Chondrocyte (in vitro differentiated cells): ENCODE data around the gene PHF21B. TPM values are rescaled to one million over a fixed set of nuclear protein-coding genes. Genes with fewer than 3 reads are reported as not detected.

ENCODE experiments used
- DNase-seq: peaks from one replicate; pipeline ENCODE4 v3.0.0; 2021; ENCODE audit warnings: mixed read lengths, low spot score
- H3K27ac Mint-ChIP-seq: one replicate; pipeline ENCODE4 v1.8.0; 2021; ENCODE audit warnings: mild to moderate bottlenecking, moderate library complexity, mixed read lengths; ENCODE audit not compliant: unreplicated experiment
- H3K27me3 Mint-ChIP-seq: 2 replicates; pipeline ENCODE4 v1.8.0; 2021; ENCODE audit warnings: low read depth, mixed read lengths
- H3K36me3 Mint-ChIP-seq: 2 replicates; pipeline ENCODE4 v1.8.0; 2021; ENCODE audit warnings: low read depth, mixed read lengths
- H3K4me1 Mint-ChIP-seq: 2 replicates; pipeline ENCODE4 v1.8.0; 2021; ENCODE audit warnings: low read depth, mild to moderate bottlenecking, mixed read lengths
- H3K4me3 Mint-ChIP-seq: one replicate; pipeline ENCODE4 v1.8.0; 2021; ENCODE audit warnings: mild to moderate bottlenecking, moderate library complexity, mixed read lengths; ENCODE audit not compliant: unreplicated experiment
- H3K9me3 Mint-ChIP-seq: 2 replicates; pipeline ENCODE4 v1.8.0; 2021; ENCODE audit warnings: low read depth, mixed read lengths
- total RNA-seq: library from RNA; stranded (reverse); gene quantifications from 3 replicates; pipeline ENCODE4 v1.2.1, GENCODE V29; 2021
- TF ChIP-seq, protein P1 (sequence below): fragments of 200-600 bp; sonication (generic); IDR thresholded peaks from 2 replicates; pipeline ENCODE4 v1.5.0; 2021; ENCODE audit warnings: antibody characterized with exemption, mild to moderate bottlenecking, moderate library complexity

PHF21B gene
- total RNA-seq, 1 donor from 2014 or later = 0.82 TPM

DNA sequence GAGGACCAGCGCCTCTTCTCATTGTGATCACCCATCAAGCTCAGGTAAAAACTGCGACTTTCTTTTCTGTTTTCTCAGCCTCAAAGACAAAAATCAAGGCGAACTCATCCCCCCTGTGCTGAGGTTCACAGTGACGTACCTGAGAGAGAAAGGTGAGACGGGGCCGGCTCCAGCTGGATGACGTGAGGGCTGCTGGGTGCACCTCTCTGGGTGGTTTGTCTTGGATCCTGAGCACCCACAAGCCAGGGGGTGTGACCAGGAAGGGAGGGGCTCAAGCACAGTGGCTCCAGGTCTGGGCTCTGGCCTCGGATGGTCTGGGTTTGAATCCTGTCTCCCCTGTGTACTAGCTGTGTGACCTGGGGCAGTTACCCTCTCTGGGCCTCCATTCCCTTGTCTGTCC lies 164.6 kb downstream of the PHF21B start:
- Mint-ChIP-seq H3K36me3 (no peaks in the 10 kb centered on the region), H3K4me3 (no peak overlapping the region), H3K27me3 (peaks cover 10% of the 10 kb centered on the region), H3K27ac (no peak overlapping the region), H3K9me3 (peaks cover 10% of the 10 kb centered on the region), H3K4me1 (no peaks in the 10 kb centered on the region)
- no peak for DNase-seq
- TF ChIP-seq, protein P1, sequence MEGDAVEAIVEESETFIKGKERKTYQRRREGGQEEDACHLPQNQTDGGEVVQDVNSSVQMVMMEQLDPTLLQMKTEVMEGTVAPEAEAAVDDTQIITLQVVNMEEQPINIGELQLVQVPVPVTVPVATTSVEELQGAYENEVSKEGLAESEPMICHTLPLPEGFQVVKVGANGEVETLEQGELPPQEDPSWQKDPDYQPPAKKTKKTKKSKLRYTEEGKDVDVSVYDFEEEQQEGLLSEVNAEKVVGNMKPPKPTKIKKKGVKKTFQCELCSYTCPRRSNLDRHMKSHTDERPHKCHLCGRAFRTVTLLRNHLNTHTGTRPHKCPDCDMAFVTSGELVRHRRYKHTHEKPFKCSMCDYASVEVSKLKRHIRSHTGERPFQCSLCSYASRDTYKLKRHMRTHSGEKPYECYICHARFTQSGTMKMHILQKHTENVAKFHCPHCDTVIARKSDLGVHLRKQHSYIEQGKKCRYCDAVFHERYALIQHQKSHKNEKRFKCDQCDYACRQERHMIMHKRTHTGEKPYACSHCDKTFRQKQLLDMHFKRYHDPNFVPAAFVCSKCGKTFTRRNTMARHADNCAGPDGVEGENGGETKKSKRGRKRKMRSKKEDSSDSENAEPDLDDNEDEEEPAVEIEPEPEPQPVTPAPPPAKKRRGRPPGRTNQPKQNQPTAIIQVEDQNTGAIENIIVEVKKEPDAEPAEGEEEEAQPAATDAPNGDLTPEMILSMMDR = no peak

DNA sequence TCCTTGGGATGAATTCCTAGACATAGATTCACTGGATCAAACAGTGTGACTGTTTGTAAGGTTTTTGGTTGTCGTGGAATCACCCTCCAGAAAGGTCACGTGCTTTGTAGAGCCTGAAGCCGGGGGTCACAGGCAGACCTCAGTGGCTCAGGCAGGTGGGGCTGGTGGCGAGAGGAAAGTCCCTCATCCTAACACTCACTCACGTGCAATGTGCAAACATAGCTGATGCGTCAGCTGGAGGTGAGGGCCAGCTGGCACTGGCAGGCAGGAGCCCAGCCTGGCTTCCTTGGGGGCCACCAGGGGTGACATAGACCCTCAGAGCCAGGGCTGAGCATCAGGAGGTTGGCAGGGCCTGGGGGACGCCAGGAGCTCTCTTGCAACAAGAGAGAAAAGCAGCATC lies 167.4 kb downstream of the PHF21B start:
- Mint-ChIP-seq H3K9me3 (peaks cover 10% of the 10 kb centered on the region), H3K4me3 (no peak overlapping the region), H3K36me3 (no peaks in the 10 kb centered on the region), H3K27me3 (peaks cover 19% of the 10 kb centered on the region), H3K4me1 (peaks cover 2% of the 10 kb centered on the region), H3K27ac (no peak overlapping the region)
- TF ChIP-seq, protein P1 = no peak
- no peak for DNase-seq

DNA sequence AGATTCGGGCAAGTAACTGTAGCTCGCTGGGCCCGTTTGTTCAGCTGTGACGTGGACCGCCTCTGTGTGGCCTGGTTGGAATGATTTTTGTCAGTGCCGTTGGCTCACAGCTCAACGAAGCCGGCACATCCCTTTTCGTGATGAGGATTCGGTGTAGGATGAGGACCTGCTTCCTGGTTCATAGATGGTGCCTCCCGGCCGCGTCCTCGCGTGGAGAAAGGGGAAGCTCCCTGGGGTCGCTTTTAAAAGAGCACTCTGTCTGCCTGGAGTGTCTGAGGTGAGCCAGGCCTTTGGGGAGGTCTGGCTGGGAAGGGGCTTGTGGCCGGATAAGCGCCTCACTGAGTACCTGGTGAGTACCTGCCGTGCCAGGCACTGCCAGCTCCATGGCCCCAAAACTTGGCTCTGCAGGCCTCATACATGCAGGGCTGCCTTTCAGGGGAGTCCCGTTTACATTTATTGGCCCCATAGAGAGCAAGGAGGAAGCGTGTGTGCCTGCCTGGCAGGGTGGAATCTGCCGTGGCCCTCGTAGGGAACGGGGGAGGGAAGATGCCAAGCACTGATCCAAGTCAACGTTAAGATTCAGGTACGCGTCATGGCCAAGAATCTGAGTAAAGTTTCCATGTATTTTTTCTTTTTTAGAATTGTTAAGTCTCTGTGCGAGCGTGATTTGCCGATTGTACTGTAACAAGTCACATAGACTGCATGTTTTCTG lies 169.0 kb downstream of the PHF21B start:
- H3K9me3 Mint-ChIP-seq = peaks cover 10% of the 10 kb centered on the region
- no peak for DNase-seq
- H3K4me1 Mint-ChIP-seq = peaks cover 3% of the 10 kb centered on the region
- H3K36me3 Mint-ChIP-seq = no peaks in the 10 kb centered on the region
- peaks cover 32% of the 10 kb centered on the region for H3K27me3 Mint-ChIP-seq
- H3K27ac Mint-ChIP-seq = no peak overlapping the region
- no peak overlapping the region for H3K4me3 Mint-ChIP-seq
- TF ChIP-seq, protein P1 = no peak

DNA sequence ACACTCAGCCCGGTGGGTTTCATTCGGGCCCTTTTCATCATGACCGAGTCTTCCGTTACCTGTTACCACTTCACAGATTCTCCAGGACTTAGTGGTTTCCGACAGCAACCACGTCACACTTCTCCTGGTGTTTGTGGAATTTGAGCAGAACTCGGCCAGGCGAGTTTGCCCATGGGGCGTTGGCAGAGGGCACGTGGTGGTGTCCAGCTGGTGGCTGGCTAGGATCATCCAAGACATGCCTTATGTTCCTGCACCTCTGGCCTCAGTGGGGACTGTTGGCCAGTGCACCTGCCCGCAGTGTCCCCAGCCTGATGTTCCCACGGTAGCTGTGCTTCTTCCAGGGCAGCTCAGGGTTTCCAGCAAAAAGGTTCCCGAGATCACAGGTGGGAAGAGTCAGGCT lies 170.1 kb downstream of the PHF21B start:
- Mint-ChIP-seq H3K4me3 (no peak overlapping the region), H3K9me3 (peaks cover 9% of the 10 kb centered on the region), H3K36me3 (no peaks in the 10 kb centered on the region), H3K4me1 (peaks cover 3% of the 10 kb centered on the region), H3K27me3 (peaks cover 34% of the 10 kb centered on the region), H3K27ac (no peak overlapping the region)
- no peak for DNase-seq
- TF ChIP-seq, protein P1 = no peak

DNA sequence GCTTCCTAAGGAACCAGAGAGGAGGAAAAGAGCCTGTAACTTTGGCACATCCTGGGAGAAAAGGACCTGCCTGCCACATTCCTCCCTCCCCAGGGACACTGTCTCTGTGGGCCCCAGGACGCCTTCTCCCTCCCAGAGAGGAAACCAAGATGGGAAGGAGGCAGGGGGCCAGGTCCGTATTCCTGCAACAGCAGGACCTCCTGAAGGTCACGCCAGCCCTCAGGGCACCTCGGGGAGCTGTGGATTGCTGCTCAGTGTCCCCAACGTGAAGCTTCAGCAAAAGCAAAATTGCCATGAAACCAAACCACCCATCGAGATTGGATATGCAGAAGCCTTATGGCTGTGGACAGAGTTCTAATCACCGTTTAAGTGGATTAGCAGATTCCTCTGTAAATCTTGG lies 170.7 kb downstream of the PHF21B start:
- TF ChIP-seq, protein P1 = no peak
- no peak overlapping the region for H3K4me3 Mint-ChIP-seq
- no peak for DNase-seq
- peaks cover 35% of the 10 kb centered on the region for H3K27me3 Mint-ChIP-seq
- H3K9me3 Mint-ChIP-seq = peaks cover 10% of the 10 kb centered on the region
- H3K36me3 Mint-ChIP-seq = no peaks in the 10 kb centered on the region
- H3K27ac Mint-ChIP-seq = no peak overlapping the region
- peaks cover 3% of the 10 kb centered on the region for H3K4me1 Mint-ChIP-seq
